WTC11 (cell line): ENCODE results near the gene COL4A2.

Experiments used
- CBFB ChIP-seq: sonication (generic); formaldehyde crosslinking; IDR thresholded peaks from 2 replicates; pipeline ENCODE4 v1.8.1; 2022; ENCODE audit warnings: mild to moderate bottlenecking, low read depth, missing genetic modification reagents
- ELF4 ChIP-seq: sonication (generic); formaldehyde crosslinking; IDR thresholded peaks from 2 replicates; pipeline ENCODE4 v1.8.1; 2022; ENCODE audit warnings: low read depth, mild to moderate bottlenecking, moderate library complexity, missing genetic modification reagents
- FOXP1 ChIP-seq: sonication (generic); formaldehyde crosslinking; IDR thresholded peaks from 2 replicates; pipeline ENCODE4 v1.8.0; 2022; ENCODE audit warnings: missing genetic modification reagents, mild to moderate bottlenecking, moderate library complexity, borderline replicate concordance
- IRF2 ChIP-seq: sonication (generic); formaldehyde crosslinking; IDR thresholded peaks from 2 replicates; pipeline ENCODE4 v1.8.0; 2022; ENCODE audit warnings: low read depth, missing genetic modification reagents, borderline replicate concordance
- JUN ChIP-seq: sonication (generic); formaldehyde crosslinking; IDR thresholded peaks from 2 replicates; pipeline ENCODE4 v1.8.0; 2023; ENCODE audit warnings: mild to moderate bottlenecking, missing genetic modification reagents
- MLX ChIP-seq: sonication (generic); formaldehyde crosslinking; IDR thresholded peaks from 2 replicates; pipeline ENCODE4 v1.8.1; 2023; ENCODE audit warnings: mild to moderate bottlenecking, missing genetic modification reagents, moderate library complexity
- SP1 ChIP-seq: sonication (generic); formaldehyde crosslinking; conservative IDR thresholded peaks from 2 replicates; pipeline ENCODE4 v1.8.1; 2022; ENCODE audit warnings: missing genetic modification reagents
- TEAD4 ChIP-seq: sonication (generic); formaldehyde crosslinking; IDR thresholded peaks from 2 replicates; pipeline ENCODE4 v1.8.0; 2022; ENCODE audit warnings: mild to moderate bottlenecking, missing genetic modification reagents
- TP53 ChIP-seq: sonication (generic); formaldehyde crosslinking; IDR thresholded peaks from 2 replicates; pipeline ENCODE4 v1.8.1; 2023; ENCODE audit warnings: mild to moderate bottlenecking, missing genetic modification reagents
- USF1 ChIP-seq: sonication (generic); formaldehyde crosslinking; IDR thresholded peaks from 2 replicates; pipeline ENCODE4 v1.8.0; 2022; ENCODE audit warnings: mild to moderate bottlenecking, missing genetic modification reagents
- ZNF138 ChIP-seq: sonication (generic); formaldehyde crosslinking; conservative IDR thresholded peaks from 2 replicates; pipeline ENCODE4 v1.8.1; 2022; ENCODE audit warnings: mild to moderate bottlenecking, moderate library complexity, missing genetic modification reagents
- TF ChIP-seq, protein P1 (sequence below): fragments of 200-600 bp; IDR thresholded peaks from 2 replicates; pipeline ENCODE4 v1.8.0; 2022; ENCODE audit warnings: antibody characterized with exemption
- TF ChIP-seq, protein P2 (sequence below): sonication (generic); formaldehyde crosslinking; IDR thresholded peaks from 2 replicates; pipeline ENCODE4 v1.8.0; 2022; ENCODE audit warnings: missing genetic modification reagents
- TF ChIP-seq, protein P3 (sequence below): sonication (generic); formaldehyde crosslinking; IDR thresholded peaks from 2 replicates; pipeline ENCODE4 v1.8.1; 2022; ENCODE audit warnings: low read depth, missing genetic modification reagents, borderline replicate concordance

DNA sequence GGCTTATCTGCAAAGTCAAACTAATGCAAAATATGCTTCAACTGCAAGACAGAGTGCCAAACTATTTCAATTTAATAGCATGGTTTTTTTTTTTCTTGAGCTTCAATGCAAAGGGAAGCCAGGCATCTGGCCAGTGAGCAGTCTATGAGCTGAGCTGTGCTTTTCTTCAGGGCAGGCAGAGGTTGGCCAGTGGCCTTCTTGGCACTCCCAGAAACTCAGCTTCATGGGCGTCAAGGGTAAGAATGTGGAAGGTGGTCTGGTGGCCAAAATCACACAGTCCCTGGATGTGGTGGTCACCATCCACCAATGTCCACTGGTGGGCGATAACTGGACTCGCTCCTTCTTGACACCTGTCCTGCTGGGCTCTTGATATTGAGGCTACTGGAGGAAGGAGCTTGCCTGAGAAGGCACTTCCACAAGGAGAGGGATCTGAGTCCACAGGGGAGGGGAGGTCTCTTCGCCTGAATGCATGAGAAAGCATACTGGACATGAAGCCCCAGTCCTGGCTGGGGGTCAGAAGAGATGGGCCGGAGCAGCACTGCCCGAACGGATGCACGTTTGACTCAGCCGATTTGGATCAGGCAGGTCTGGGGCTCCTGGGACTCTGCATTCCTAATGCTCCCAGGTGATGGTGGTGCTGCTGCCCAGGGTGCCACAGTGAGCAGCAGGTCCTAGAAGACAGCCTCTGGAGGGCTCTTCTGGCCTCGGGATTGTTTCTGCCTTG is 17.1 kb downstream of the COL4A2 start:
- TF ChIP-seq ELF4 (CRISPR knock-in tag) (no peak), SP1 (no peak), JUN (CRISPR knock-in tag) (no peak), FOXP1 (no peak), USF1 (CRISPR knock-in tag) (no peak), TP53 (CRISPR knock-in tag) (no peak), CBFB (no peak), ZNF138 (CRISPR knock-in tag) (no peak), TEAD4 (CRISPR knock-in tag) (no peak), MLX (no peak), IRF2 (no peak)
- TF ChIP-seq, protein P1, sequence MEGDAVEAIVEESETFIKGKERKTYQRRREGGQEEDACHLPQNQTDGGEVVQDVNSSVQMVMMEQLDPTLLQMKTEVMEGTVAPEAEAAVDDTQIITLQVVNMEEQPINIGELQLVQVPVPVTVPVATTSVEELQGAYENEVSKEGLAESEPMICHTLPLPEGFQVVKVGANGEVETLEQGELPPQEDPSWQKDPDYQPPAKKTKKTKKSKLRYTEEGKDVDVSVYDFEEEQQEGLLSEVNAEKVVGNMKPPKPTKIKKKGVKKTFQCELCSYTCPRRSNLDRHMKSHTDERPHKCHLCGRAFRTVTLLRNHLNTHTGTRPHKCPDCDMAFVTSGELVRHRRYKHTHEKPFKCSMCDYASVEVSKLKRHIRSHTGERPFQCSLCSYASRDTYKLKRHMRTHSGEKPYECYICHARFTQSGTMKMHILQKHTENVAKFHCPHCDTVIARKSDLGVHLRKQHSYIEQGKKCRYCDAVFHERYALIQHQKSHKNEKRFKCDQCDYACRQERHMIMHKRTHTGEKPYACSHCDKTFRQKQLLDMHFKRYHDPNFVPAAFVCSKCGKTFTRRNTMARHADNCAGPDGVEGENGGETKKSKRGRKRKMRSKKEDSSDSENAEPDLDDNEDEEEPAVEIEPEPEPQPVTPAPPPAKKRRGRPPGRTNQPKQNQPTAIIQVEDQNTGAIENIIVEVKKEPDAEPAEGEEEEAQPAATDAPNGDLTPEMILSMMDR: no peak
- TF ChIP-seq, protein P2, sequence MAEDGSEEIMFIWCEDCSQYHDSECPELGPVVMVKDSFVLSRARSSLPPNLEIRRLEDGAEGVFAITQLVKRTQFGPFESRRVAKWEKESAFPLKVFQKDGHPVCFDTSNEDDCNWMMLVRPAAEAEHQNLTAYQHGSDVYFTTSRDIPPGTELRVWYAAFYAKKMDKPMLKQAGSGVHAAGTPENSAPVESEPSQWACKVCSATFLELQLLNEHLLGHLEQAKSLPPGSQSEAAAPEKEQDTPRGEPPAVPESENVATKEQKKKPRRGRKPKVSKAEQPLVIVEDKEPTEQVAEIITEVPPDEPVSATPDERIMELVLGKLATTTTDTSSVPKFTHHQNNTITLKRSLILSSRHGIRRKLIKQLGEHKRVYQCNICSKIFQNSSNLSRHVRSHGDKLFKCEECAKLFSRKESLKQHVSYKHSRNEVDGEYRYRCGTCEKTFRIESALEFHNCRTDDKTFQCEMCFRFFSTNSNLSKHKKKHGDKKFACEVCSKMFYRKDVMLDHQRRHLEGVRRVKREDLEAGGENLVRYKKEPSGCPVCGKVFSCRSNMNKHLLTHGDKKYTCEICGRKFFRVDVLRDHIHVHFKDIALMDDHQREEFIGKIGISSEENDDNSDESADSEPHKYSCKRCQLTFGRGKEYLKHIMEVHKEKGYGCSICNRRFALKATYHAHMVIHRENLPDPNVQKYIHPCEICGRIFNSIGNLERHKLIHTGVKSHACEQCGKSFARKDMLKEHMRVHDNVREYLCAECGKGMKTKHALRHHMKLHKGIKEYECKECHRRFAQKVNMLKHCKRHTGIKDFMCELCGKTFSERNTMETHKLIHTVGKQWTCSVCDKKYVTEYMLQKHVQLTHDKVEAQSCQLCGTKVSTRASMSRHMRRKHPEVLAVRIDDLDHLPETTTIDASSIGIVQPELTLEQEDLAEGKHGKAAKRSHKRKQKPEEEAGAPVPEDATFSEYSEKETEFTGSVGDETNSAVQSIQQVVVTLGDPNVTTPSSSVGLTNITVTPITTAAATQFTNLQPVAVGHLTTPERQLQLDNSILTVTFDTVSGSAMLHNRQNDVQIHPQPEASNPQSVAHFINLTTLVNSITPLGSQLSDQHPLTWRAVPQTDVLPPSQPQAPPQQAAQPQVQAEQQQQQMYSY (CRISPR knock-in tag): no peak
- TF ChIP-seq, protein P3, sequence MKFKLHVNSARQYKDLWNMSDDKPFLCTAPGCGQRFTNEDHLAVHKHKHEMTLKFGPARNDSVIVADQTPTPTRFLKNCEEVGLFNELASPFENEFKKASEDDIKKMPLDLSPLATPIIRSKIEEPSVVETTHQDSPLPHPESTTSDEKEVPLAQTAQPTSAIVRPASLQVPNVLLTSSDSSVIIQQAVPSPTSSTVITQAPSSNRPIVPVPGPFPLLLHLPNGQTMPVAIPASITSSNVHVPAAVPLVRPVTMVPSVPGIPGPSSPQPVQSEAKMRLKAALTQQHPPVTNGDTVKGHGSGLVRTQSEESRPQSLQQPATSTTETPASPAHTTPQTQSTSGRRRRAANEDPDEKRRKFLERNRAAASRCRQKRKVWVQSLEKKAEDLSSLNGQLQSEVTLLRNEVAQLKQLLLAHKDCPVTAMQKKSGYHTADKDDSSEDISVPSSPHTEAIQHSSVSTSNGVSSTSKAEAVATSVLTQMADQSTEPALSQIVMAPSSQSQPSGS (CRISPR knock-in tag): no peak
